GM18868 (cell line): Measurements from ENCODE around the gene GRIK3.
"Not testable (repeated sequence)": the region's sequence is repeated elsewhere in the genome, so short reads cannot be mapped to it uniquely, and the experiment has no call there.

Source experiments
- ATAC-seq: cut with Tn5 transposase; IDR thresholded peaks from one replicate; pipeline ENCODE4 v1.9.1; 2021; ENCODE audit warnings: mild to moderate bottlenecking, moderate library complexity; ENCODE audit not compliant: unreplicated experiment

GRIK3 gene

DNA sequence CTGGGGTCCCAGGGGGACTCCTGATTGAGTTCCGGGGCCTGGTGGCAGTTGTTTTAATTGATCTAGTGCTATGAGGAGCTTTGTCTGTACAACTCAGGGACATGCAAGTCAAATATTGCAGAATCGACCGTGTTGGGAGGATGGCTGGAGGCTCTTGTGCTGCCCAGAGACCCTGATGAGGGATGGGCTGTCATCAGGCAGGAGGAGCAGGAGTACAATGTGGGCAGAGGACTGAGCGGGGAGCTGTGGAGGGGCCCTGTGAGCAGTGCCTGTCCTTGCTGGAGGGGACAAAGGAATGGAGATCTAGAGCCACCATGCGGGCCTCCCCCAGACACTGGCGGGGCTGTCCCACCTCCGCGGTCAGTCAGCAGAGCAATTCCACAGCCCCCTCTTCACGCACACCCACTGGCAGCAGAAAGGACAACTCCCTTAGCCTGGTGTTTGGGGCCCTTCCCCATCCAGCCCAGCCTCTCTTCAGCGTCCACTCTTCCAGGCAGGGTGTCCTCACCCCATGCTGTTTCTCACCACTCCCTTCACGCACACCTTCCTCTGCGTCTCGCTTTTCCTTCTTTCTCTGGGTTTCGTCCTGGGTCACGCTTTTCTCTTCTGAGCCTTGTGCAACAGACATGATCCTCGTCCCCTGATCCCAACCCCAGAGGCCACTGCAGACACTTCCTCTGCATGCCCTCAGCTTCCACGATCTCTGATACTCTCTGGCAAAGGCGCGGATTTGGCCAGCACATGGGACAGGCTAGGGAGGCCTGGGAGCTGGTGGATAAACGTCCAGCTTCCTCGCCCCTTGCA is 122.6 kb downstream of the GRIK3 start:
- ATAC-seq: no peak

DNA sequence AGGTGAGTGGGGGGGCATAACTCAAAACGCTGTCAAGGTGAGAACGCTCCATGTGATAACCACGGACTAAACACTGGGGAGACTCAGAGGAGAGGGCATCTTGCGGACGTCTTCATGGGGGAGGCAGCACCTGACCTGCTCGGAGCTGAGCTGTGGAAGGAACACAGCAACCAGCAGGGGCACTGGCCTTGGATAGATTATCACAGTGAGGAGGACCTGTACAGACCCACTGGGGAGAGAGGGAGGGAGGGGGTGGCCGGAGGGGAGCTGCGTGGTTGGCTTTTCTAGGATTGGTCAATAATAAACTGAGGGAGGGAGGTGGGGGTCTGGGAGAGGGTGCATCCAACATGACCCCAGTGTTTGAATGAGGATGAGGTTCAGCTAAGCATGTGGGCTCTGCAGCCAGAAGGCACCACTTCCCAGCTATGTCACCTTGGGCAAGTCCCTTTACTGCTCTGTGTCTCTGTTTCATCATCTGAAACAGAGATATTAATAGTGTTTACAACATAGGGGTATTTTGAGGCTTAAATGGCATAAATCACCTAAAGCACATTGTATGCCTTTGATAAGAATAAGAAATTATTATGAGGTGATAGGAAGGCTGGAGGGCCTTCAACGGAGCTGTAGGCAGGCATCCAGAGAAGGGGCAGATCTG is 123.3 kb downstream of the GRIK3 start:
- ATAC-seq: no peak

DNA sequence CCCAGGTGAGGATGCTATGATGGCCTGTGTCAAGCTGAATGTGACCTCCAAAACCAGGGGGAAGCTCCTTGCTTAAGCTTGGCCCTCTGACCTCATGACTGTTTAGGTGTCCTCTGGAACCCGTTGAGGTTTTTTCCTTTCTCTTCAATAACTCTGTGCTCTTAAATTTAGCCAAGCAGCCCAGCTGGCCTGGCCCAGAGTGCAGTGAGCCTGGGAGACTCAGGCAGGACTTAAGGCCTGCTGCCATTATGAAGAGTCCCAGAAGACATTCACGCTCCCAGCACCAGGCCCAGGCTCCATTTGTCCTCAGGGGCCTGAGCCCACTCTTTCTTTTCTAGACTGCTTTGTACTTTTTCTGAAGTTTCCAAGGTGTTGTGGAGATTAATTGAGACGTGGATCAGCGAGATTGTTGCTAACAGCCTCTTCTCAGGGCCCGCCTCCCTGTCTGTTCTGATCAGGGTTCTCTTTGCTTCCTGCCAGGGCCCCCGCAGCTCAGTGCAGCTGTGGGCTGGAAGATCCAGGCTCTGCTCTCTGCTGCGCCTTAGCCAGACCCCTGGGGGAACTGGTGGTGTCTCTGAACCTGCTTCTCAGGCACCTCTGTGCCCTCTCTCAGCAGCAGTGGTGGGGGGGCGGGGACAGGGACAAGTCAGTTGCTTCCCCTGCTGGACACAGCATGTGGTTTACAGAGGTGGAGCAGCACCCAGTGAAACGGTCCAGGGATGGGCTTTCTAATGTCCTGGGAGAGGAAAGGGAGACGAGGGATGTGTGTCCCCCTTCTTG is 124.2 kb downstream of the GRIK3 start:
- ATAC-seq: no peak

DNA sequence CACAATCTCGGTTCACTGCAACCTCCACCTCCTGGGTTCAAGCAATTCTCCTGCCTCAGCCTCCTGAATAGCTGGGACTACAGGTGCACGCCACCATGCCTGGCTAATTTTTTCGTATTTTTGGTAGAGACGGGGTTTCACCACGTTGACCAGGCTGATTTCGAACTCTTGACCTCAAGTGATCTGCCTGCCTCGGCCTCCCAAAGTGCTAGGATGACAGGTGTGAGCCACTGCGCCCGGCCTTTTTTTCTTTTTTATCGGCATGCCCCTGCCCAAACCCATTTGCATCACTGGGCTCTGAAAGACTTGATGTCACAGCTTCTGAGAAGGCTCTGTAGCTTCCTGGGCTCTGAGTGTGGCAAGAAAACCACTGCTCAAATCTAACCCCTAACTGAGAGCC is 125.0 kb downstream of the GRIK3 start:
- not testable (repeated sequence) for ATAC-seq

DNA sequence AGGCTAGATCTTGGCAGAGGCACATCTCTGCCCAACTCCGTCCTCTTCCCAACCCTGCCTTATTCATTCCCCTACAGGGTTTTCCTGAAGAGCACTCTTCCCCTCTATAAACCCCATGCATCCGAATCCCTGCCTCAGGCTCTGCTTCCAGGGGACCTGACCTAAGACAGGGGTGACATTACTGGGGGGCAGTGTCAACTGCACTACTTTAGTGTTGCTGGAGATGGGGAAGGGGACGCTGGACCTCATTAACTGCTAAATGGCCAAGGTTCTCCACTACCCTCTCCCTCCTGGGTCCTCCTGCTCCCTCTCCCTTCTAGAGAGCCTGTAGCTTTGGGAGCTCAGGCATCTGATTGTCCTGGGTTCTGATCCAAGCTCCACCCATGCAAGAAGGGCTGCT is 126.2 kb downstream of the GRIK3 start:
- ATAC-seq: no peak

DNA sequence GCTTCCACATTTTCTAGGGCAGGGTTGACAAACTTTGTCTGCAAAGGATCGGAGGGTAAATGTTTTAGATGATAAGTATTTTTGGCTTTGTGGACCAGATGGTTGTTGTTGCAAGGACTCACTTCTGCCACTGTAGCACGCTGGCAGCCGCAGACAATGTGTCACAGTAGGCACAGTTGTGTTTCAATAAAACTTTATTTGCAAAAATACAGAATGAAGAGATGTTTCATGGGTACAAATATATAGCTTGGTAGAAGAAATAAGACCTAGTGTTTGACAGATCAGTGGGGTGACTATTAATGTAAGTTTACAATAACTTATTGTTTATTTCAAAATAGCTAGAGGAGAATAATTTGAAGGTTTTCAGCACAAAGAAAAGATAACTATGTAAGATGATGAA is 127.8 kb downstream of the GRIK3 start:
- no peak for ATAC-seq

DNA sequence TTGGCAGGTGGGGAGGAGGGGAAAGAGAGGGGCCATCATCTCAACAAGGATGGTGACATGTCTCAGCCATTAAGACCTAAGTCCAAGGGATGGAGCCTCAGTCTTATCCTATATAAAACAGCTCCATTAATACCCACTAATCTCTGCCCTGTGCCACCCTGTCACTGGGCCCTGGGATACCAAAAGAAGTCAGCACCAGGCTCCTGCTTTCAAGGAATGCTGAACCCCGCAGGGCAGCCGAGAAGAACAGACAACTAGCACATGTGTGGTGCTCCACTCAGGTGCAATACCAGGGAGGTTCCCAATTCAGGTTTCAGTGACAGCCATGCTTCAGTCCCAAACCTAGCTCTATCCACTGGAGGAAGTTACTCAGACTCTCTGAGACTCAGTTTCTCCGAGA is 128.4 kb downstream of the GRIK3 start:
- ATAC-seq: no peak

DNA sequence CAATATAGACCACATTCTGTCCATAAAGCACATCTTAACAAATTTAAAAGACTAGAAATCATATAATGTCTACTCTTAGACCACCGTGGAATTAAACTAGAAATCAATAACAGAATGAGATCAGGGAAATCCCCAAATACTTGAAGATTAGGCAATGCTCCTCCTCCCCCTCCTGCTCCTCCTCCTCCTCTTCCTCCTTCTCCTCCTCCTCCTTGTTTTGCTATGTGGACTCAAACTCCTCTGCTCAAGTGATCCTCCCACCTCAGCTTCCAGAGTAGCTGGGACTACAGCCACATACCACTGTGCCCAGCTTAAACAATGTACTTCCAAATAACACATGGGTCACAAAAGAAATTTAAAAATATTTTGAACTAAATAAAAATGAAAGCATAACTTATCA is 134.2 kb downstream of the GRIK3 start:
- no peak for ATAC-seq

DNA sequence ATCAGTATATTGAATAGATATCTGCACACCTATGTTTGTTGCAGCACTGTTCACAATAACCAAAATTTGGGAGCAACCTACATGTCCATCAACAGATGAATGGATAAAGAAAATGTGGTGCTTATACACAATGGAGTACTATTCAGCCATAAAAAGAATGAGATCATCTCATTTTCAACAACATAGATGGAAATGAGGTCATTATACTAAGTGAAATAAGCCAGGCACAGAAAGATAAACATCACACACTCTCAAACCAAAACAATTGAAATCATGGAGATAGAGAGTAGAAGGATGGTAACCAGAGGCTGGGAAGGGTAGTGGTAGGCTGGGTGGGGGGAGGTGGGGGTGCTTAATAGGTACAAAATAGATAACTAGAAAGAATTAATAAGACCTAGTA is 136.5 kb downstream of the GRIK3 start:
- ATAC-seq: not testable (repeated sequence)

DNA sequence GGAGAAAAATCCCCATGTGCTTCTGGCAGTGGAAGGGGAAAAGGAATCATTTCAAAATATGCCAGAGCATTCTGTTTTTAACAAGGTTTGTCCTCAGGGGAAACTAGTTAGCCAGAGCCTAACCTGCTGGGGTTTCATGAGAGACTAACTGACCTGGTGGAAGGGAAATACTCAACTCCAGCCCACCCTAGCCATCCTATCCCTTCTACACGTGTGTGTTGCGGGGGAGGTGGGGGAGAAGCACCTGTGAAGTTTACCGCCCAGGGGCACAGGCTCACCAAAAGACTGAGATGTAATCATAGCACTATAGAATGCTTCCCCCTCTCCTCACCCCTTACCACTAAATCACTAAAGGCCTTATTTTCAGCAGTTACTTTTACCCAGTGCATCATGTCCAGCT is 139.5 kb downstream of the GRIK3 start:
- no peak for ATAC-seq

DNA sequence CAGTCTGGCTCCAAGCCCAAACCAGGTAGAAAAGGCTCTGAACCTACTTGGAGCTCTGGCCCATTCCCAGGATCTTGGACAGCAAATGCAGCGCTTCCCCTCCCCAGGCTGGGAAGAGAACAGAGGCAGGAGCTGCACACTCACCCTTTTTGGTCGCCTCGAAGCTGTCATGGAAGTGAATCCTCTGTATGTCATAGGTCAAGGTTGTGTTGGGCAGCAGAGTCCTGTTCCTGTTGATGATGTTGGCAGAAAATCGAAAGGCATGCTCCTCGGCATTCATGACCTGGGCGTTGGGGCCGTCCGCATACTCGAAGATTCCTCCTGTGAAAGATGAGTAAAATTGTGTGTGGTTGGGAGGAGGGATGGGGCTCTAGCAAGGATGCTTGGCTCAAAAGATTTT is 143.5 kb downstream of the GRIK3 start:
- no peak for ATAC-seq

DNA sequence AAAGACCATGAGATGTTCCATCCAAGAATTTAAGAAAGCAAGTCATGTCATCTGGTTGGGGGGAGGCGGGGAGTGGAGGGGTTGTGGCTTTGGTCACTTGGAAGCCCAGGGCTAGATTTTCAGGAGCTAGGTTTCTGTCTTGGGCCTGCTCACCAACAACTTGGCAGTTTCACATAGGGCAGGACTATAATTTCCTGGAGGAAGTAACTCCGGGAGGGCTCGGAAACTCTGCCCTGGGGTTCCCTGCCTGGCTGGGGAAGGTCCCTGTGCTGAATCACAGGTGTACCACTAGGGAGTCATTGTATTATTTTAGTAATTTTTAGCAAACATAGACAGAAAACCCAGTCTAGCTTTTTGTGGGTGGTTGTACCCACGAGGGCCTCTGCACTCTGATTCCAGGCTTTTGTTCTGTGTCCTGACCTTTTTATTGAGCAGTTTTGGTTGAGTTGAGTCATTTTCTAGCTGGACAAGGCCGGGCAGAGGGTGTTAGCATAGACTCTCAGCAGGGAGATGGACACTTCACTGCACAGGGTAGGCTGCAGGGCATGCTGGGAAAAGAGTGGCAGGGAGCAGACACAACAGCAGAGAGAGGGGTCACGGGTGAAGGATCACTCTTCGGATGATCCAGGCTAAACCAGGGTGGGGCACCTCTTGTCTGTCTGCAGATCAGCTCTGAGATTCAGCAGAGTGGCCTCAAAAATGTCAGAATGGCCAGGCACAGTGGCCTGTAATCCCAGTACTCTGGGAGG is 144.7 kb downstream of the GRIK3 start:
- ATAC-seq: no peak

DNA sequence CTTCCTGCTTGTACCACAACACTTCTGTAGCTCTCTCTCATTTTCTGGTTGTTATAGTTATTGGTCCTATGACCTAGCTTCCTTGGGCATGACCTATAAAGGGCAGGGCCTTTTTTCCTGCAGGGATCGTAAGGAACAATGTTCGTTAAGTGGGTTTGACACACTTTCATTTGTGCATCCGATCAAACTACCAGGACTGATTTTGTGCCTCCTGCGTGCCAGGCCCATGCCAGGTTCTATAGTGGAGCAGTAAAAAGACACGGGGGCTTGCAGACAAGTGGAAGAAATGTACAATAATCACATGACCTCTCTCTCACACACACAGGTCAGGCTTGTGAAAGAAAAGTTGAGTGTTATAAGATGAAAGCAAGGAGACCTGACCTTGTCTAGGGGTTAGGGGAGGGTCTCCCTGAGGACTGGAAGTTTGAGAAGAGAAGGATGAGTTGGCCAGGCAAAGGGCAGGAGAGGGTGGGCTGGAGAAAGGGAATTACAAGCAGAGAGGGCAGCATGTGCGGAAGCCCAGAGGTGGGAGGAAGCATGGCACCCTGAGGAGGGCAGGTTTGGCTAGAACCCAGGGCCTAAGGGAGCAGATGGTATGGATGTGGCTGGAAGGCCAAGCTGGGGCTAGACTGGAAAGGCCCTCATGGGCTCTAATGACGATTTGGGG is 145.4 kb downstream of the GRIK3 start:
- no peak for ATAC-seq

DNA sequence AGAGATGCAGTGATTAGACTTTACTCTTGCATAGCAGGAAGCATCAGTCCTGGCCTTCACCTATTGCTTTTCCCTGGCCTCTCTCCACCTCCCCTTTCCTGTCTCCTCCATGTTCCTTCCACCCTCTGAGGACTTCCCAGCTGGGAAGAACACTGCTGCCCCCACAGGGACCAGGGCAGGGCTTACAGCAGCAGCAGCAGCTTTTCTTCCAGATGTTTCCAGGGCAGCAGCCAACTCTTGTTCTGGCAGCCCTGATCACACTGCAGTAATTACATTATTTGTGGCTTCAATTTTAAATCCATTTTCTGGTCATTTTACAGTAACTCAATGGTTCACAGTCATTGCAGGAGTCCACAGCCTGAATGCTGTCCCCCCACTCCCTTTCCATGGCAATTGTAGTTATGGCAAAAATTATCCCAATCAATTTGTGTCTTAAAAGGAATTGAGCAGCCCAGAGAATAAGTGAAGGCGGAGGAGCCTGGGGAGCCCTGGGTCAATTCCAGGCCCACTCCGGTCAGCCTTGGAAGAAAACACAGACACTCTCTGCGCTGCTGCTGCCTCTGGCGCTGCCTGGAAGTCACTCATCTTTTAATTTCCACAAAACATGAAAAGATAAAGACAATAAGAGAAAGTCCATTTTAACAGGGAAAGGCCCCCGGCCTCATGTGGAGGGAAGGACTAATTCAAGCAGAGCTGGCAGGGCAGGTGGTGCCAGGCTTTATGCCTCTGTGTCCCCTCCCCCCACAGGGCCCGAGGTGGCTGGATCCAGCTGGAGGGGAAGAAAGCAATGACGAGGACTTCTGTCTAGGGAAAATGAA is 148.6 kb downstream of the GRIK3 start:
- no peak for ATAC-seq

DNA sequence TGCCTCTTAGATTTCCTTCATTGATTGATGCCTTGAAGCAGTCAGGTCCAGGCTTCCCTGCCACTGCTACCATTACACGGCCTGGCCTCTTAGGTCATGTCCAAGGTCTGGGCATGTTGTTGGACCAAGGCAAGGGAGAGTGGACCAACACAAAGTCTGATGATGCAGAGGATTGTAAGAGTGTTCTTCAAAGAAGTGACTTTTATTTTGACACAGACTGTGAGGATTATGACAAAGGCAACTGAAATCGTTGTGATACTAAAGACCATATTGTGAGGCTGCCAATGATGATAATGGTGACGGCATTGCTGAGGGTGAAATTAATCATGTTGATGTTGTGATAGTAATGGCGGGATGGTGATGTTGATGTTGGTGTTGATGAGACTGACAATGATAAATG is 149.5 kb downstream of the GRIK3 start:
- no peak for ATAC-seq

DNA sequence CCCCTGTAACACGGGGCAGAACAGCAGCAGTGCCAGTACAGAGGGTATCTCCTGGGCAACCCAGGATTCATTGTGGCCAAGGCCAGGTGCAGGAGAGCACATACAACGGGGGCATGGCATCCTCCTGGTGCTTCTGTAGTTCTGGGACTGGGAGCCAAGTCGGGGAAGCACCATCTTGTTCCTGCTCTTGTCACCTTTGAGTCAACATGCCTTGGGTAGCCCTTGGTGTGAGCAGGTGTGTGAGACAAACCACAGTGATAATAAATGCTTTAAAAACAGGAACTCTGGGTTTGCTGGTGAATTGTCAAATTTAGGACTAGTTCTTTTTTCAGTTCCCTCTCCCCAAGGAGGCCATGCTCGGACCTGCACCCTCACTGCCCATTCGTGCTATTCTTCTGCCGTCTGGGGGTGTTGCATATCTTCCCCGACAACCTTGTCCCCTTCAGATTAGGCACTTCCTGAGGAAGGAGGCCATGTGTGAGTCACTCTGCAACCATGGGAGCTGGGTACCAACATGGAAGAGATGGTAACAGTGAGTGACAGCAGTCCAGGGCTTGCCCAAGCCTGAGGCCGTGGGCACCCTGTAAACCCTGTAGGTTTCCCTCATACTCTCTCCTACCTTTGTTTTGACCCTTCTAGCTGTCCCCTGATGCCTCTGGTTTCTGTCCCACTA is 150.2 kb downstream of the GRIK3 start:
- no peak for ATAC-seq

DNA sequence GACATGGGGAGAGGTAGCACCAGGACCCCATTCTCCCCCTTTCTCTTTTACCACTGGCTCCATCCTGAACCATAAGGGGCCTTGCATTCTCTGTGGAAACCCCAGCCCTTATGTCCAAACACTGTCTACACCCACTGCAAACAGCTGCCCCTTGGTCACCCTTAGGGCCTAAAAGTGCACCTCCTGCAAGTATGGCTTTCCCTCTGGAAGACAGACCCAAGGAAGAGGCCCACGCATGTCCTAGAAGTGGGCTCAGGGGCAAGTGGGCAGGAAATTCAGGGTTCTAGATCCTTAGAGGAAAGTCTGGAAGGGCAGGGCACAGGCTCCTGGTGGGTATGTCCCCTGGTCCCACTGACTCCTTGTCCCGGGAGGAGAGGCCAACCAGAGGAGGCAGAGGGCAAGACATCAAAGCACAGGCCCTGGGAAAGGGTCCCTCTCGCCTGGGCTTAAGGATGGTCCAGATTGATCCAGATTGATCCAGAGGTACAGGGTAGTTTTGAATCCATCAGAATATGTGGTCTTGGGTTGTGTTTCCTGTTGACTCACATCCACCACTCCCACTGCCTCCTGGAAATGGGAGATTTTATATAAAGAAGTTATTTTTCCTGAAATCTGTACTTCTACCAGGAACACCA is 150.9 kb downstream of the GRIK3 start:
- ATAC-seq: no peak

DNA sequence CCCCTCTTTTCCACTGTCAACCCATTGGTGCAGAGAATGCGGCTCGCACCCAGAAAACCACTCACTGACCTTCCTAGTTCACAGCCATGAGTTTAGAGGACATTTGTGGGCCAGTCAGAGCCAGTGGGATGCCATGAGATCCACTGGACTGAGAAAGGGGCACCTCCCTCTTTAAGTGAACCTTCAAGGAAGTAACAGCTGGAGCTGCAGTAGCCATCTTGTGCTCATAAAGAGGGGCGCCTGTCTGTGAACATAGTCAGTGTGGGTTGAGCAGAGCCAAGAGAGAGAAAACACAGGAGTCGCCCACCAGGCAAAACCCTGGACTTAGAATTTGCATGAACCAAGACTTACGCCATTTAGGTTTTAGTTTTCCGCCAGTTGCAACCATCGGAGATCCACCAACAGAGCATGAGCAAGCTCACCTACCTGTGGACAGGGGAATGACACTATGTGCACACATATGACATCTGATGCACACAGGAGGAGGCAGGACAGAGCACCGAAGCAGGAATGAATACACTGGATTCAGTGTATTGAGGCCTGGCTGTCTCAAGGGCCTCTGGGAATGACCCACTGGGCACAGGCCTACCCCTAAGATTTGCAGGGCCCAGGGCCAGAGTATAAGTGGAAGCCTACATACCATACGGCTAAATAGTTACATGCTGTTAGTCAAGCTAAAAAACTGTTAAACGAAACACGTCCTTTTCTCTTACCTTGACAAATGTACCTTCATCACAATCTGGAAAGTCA is 151.6 kb downstream of the GRIK3 start:
- ATAC-seq: no peak
